ENCODE measurements around the gene HOXB8. TPM values are rescaled to one million over a fixed set of nuclear protein-coding genes. Genes with fewer than 3 reads are reported as not detected.

Gene HOXB8
- total RNA-seq, 1 donor from 2014 or later: not detected

DNA sequence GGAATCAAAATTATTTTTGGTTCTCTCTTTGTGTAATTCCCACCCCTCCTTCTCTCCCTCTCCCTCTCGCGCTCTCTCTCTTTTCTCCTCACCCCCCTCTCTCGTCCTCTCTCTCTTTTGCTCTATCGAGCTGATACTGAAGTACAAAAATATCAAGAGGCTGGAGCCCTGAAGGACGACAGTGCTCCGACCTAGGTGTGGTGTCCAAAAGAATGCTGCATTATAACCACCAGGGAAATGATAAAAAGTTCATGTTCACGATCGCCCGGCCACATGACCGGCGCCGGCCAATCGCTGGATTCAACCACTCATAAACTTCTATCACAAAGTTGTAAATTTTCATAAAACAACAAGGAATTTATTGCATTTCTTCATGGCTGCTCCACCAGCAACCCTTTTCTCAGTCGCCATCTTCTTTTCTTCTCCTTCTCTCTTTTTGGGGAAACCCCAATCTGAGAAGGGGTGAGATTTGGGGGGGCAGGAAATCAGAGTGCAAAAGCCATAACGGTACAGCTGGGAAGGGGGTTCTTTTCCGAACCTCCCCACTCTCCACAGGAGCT is 10.2 kb downstream of the HOXB8 start, which contains the start of gene HOXB6:
TSS of gene HOXB6 (minus strand) at position 217 of the 560 bp plus-strand sequence. CDS start 6,836 bp downstream, outside the sequence.
- Histone ChIP-seq H3K27me3 (ENCODE audit: insufficient read depth, low read length) (peaks cover 96% of the 10 kb centered on the region), H3K4me3 (ENCODE audit: insufficient read depth, low read depth, low read length) (no peak within 1 kb of the TSS), H3K9ac (ENCODE audit: low read length) (no peak within 1 kb of the TSS), H3K79me2 (ENCODE audit: insufficient read depth, low read length) (no peaks in the 10 kb centered on the region), H4K20me1 (ENCODE audit: insufficient read depth, low read length) (peaks cover 28% of the 10 kb centered on the region), H3K4me2 (ENCODE audit: low read length) (no peak within 1 kb of the TSS), H3K9me3 (ENCODE audit: insufficient read depth, low read depth, low read length) (peaks cover 3% of the 10 kb centered on the region), H3K36me3 (ENCODE audit: insufficient read depth, low read length) (no peaks in the 10 kb centered on the region), H3K4me1 (ENCODE audit: insufficient read depth, low read length) (no peaks in the 10 kb centered on the region), H3K27ac (ENCODE audit: low read depth, low read length) (no peak within 1 kb of the TSS), H2AFZ (ENCODE audit: low read depth, low read length) (no peak within 1 kb of the TSS)
- DNase-seq (ENCODE audit: low read depth) (no peak), FAIRE-seq (no peak)
- H3K4me1 Mint-ChIP-seq (ENCODE audit: low read depth, unreplicated experiment): no peaks in the 10 kb centered on the region
- H3K4me3 Mint-ChIP-seq (ENCODE audit: unreplicated experiment): no peak within 1 kb of the TSS
- no peaks in the 10 kb centered on the region for H3K36me3 Mint-ChIP-seq (ENCODE audit: low read depth, unreplicated experiment)
- TF ChIP-seq, protein P1, sequence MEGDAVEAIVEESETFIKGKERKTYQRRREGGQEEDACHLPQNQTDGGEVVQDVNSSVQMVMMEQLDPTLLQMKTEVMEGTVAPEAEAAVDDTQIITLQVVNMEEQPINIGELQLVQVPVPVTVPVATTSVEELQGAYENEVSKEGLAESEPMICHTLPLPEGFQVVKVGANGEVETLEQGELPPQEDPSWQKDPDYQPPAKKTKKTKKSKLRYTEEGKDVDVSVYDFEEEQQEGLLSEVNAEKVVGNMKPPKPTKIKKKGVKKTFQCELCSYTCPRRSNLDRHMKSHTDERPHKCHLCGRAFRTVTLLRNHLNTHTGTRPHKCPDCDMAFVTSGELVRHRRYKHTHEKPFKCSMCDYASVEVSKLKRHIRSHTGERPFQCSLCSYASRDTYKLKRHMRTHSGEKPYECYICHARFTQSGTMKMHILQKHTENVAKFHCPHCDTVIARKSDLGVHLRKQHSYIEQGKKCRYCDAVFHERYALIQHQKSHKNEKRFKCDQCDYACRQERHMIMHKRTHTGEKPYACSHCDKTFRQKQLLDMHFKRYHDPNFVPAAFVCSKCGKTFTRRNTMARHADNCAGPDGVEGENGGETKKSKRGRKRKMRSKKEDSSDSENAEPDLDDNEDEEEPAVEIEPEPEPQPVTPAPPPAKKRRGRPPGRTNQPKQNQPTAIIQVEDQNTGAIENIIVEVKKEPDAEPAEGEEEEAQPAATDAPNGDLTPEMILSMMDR (IDR thresholded peaks at IDR 0.05; ENCODE audit: insufficient read depth, low read depth, low read length): no peak
- no peak for TF ChIP-seq EZH2 (IDR thresholded peaks at IDR 0.05; ENCODE audit: insufficient read depth, low read length)
- peaks cover 44% of the 10 kb centered on the region for H3K9me3 Mint-ChIP-seq (ENCODE audit: unreplicated experiment)
- peak within 1 kb of the TSS; percentile 69 for H3K27ac Mint-ChIP-seq (ENCODE audit: unreplicated experiment)
- H3K27me3 Mint-ChIP-seq (ENCODE audit: low read depth, unreplicated experiment): peaks cover 94% of the 10 kb centered on the region

DNA sequence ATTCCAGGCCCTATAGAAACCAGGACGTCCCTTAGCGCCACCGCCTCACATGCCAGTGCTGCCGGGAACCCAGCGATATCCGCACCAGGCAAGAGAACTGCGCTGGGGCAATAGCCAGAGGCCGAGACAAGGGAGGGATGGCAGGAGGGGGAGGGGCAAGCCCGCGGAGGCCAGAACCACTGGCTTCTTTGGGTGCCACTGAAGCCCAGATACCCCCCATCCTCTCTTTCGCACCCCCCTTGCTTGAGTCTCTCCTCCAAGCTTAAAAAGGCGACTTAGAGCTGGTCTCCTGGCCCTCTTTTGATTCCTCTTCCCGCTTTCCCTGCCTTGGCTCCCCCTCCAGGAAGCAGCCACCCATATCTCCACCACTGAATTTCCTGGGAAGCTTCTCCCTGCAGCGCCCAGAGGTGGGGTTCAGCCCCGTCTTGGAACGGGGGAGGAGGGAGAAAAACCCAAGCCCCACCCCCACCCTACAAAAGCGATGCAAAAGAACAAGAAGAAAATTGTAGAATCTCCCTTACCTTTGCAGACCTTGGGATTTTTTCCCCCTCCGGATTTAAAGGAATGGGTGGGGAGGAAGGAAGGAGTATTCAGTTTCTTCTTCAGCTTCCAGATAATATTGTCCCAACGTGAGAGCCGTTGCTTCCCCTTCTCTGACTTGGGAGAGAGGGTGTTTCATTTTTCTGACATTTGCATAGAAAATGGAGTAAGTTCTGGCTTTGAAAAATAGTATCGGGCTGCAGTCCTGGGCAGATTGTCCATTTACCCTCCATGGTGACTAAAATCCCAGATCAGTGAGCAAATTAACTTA is 10.9 kb downstream of the HOXB8 start:
- H3K27ac ChIP-seq (ENCODE audit: low read depth, low read length): no peak overlapping the region
- DNase-seq (ENCODE audit: low read depth) (no peak), FAIRE-seq (no peak)
- H3K9me3 ChIP-seq (ENCODE audit: insufficient read depth, low read depth, low read length): peaks cover 3% of the 10 kb centered on the region
- Mint-ChIP-seq H3K9me3 (ENCODE audit: unreplicated experiment) (peaks cover 48% of the 10 kb centered on the region), H3K4me3 (ENCODE audit: unreplicated experiment) (no peak overlapping the region), H3K27me3 (ENCODE audit: low read depth, unreplicated experiment) (peaks cover 94% of the 10 kb centered on the region), H3K4me1 (ENCODE audit: low read depth, unreplicated experiment) (no peaks in the 10 kb centered on the region), H3K36me3 (ENCODE audit: low read depth, unreplicated experiment) (no peaks in the 10 kb centered on the region), H3K27ac (ENCODE audit: unreplicated experiment) (no peak overlapping the region)
- peaks cover 35% of the 10 kb centered on the region for H4K20me1 ChIP-seq (ENCODE audit: insufficient read depth, low read length)
- peaks cover 96% of the 10 kb centered on the region for H3K27me3 ChIP-seq (ENCODE audit: insufficient read depth, low read length)
- H3K4me2 ChIP-seq (ENCODE audit: low read length): no peak overlapping the region
- no peaks in the 10 kb centered on the region for H3K79me2 ChIP-seq (ENCODE audit: insufficient read depth, low read length)
- no peaks in the 10 kb centered on the region for H3K36me3 ChIP-seq (ENCODE audit: insufficient read depth, low read length)
- H2AFZ ChIP-seq (ENCODE audit: low read depth, low read length): no peak overlapping the region
- TF ChIP-seq EZH2 (IDR thresholded peaks at IDR 0.05; ENCODE audit: insufficient read depth, low read length): peak; percentile 30
- TF ChIP-seq, protein P1 (IDR thresholded peaks at IDR 0.05; ENCODE audit: insufficient read depth, low read depth, low read length): no peak
- H3K4me3 ChIP-seq (ENCODE audit: insufficient read depth, low read depth, low read length): no peak overlapping the region
- no peak overlapping the region for H3K9ac ChIP-seq (ENCODE audit: low read length)
- H3K4me1 ChIP-seq (ENCODE audit: insufficient read depth, low read length): no peaks in the 10 kb centered on the region

Measured in astrocyte (in vitro differentiated cells and primary cell).